ENCODE data around the gene CFAP99. TPM values are rescaled to one million over a fixed set of nuclear protein-coding genes. Genes with fewer than 3 reads are reported as not detected.

Gene CFAP99
- total and polyA plus RNA-seq, 9 of the 15 experiments (the other 6 are each of a cell fraction or from before 2014, with no cell fraction given), result 0.07 to 0.18 (median 0.09) TPM; not detected in 6

GRCh38 chr4:2468456-2469191, 49.9 kb downstream of the CFAP99 start, which contains the start of gene RNF4 (continued):
- TF ChIP-seq ID3 (CRISPR knock-in tag; IDR thresholded peaks at IDR 0.05), result no peak
- no peak for TF ChIP-seq ID3 (tag; IDR thresholded peaks at IDR 0.05)
- TF ChIP-seq LEF1 (IDR thresholded peaks at IDR 0.05), result no peak
- no peak for TF ChIP-seq PTBP1 (IDR thresholded peaks at IDR 0.05; ENCODE audit: low read depth, low read length)
- TF ChIP-seq PPARD (CRISPR knock-in tag; IDR thresholded peaks at IDR 0.05), result no peak
- TF ChIP-seq ZNF436 (CRISPR knock-in tag; IDR thresholded peaks at IDR 0.05), result no peak
- no peak for TF ChIP-seq YBX1 (IDR thresholded peaks at IDR 0.05)
- no peak for TF ChIP-seq HMGN3 (IDR thresholded peaks at IDR 0.05; ENCODE audit: borderline replicate concordance, extremely low read depth, insufficient read length, low read depth, low read length)
- no peak for TF ChIP-seq ETS2 (tag; IDR thresholded peaks at IDR 0.05; ENCODE audit: borderline replicate concordance, poor library complexity, severe bottlenecking)
- TF ChIP-seq GTF2F1 (IDR thresholded peaks at IDR 0.05; ENCODE audit: low read depth, low read length), result peak; percentile 60; the same call in 1 of the 2 replicates
- TF ChIP-seq ZKSCAN1 (IDR thresholded peaks at IDR 0.05; ENCODE audit: low read depth, low read length), result peak; percentile 47; the same call in 1 of the 2 replicates
- TF ChIP-seq RBFOX2 (IDR thresholded peaks at IDR 0.05; ENCODE audit: low read depth, low read length), result peak; percentile 93
- no peak for TF ChIP-seq NR0B1 (IDR thresholded peaks at IDR 0.05; ENCODE audit: partially characterized antibody)
- peak; percentile 98 for TF ChIP-seq PKNOX1 (IDR thresholded peaks at IDR 0.05)
- no peak; the same call in 1 of the 2 replicates for TF ChIP-seq ATF6 (CRISPR knock-in tag; IDR thresholded peaks at IDR 0.05)
- no peak for TF ChIP-seq CC2D1A (IDR thresholded peaks at IDR 0.05)
- no peak for TF ChIP-seq MLX (CRISPR knock-in tag; conservative IDR thresholded peaks at IDR 0.05)
- TF ChIP-seq BDP1 (IDR thresholded peaks at IDR 0.05; ENCODE audit: insufficient read depth, insufficient read length), result no peak
- peak; percentile 9 for TF ChIP-seq RBM25 (IDR thresholded peaks at IDR 0.05; ENCODE audit: low read depth, low read length, severe bottlenecking)
- TF ChIP-seq TCF7 (IDR thresholded peaks at IDR 0.05; ENCODE audit: borderline replicate concordance), result no peak

Measured in K562 (cell line).